C1 segment of cervical spinal cord (tissue), 14 donors: ENCODE data around the gene STARD9.
"Not testable (repeated sequence)": the region's sequence is repeated elsewhere in the genome, so short reads cannot be mapped to it uniquely, and the experiment has no call there.

Experiments used
- DNase-seq, 14 donors: peaks; one replicate each; lab custom pipeline; 2025; lab: John Stamatoyannopoulos, UW

The STARD9 gene

DNA sequence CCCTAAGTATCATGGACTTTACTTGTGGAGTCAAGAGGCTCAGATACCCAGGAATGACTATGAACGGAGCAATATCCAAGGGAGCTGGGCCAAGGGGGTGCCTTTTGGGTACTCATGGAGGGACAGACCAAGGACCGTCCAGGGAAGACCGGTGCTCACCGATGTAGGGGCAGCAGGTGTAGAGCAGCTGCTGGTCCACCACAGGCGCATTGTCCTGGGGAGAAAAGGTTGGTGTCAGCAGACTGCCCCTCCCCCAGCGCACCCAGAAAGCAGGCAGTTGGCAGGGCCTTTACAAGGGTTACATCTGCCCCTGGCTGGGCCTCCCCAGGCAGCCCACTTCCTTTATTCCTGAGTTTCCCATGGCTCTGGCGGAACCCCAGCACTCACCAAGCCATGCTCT lies 154.0 kb downstream of the STARD9 start:
- DNase-seq: no peak

DNA sequence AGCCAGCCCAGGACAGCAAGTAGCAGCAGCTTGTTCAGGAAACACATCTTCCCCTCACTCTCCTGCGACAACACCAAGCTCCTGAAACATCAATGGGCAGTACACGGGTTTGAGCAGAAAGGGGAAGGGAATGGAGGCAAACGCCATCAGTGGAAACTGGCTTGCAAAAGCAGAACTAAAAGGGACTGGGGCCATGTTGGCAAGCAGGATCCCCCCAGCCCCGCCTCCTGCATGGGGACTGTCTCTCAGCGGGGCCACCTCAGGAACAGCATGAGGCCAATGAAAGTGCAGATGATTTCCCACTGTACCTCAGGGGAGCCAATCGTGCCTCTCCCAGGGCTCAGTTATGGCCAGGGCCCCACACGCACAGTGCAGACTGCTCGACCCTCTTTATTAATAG lies 154.7 kb downstream of the STARD9 start:
- DNase-seq: no peak

DNA sequence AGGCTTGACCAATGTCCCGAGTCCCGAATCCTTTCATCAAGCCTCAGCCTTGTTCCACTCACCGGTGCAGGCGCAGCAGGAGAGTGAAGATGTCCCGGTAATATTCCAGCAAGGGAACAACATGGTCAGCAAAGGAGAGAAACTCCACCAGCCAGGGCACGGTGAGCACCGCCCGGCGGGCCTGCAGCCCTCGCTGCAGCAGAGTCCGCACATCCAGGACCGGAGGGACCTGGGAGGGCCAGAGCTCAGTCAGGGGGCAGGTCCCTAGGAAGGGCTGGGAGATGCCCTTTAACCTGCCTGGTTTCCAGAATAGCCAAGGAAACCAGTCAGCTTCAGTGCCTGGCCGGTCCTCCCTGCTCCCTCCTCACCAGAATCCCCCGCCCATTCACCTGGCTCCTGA lies 155.1 kb downstream of the STARD9 start:
- no peak for DNase-seq

DNA sequence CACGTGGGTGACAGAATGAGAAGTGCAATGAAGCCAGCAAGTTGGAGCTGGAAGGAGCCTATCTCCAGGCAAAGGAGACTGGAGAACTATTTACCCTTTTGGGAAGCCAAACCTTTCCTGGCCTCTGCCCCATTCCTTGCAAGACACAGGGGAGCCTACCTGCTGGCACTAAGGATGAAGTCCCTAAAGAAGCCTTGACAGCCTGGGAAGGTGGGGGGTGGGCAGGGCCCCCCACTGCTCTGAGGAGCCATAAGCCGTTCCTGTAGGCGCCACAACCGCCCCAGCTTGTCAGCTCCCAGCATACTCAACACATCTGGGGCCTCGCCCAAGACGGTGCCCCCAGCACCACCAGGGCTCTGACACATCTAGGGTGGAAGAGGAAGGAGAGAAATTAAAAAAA lies 156.1 kb downstream of the STARD9 start:
- no peak for DNase-seq

DNA sequence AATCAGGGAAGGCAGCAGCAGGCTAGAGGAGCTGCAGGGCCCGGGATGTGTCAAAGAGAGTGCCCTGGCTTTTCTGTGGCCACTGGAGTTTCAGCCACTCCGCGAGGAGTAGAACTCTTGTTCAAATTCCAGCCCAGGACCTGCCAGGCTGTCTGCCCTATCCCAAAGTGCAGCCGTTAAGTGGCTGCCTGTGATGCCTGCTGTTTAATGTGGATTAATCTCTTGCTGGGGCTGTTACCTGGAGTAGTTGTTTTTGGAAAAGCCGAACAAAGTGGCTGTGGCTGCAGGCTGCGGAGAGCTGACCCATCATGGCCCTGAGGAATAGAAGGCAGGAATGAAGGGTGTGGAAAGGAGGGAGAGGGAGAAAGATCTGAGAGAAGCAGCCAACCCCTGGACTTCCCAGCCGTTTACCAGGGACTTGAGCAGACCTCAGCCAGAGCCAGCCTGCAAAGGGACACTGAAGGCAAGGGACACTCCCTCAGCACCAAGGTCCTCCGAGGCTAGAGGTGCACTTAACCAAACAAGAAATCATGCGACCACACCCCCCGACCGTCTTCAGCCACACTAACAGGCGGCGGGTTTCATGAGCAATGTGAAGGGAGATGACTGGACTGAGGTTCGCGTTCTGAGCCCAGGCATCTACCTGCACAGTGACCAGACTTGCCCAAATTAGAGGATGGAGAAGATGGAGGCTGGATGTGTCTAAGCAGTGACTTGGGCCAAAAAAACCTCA lies 156.9 kb downstream of the STARD9 start:
- DNase-seq: no peak

DNA sequence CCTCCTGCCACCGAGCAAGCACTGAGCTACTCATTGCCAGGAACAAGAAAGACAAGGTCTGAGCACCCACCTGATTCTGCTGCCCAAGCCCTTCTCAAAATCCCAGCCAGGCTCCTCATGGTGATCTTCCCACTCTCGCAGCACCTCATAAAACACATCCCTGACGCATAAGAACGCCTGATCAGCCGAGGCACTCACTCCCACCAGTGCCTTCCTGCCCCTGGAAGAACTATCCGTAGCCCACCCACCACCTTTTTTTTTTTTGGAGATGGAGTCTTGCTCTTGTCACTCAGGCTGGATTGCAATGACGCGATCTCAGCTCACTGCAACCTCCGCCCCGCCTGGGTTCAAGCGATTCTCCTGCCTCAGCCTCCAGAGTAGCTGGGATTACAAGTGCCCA lies 157.6 kb downstream of the STARD9 start:
- no peak for DNase-seq

DNA sequence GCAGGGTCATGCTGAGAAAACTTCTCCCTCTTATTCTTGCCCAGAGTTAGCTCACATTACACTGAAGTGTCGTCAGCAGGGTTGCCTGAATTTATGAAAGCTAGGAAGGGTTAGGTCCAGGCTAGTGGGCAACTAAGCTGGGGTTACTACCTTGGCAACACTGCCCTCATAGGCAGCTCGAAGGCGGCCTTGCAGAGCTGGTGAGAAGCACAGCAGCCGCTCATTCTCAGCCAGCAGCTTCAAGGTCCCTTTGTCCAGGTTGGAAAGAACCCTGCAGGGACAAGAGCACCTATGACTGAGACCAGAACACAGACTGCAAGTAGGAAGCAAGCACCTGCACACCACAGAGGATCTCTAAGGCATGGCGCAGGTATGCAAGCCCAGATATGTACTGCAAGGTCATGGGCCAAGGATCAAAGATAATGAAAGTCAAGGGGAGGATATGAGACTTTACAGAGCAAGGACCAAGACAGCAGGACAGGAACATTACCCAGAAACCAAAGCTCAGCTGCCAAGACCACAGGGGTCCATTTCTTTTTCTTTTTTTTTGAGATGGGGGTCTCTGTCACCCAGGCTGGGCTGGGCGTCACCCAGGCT lies 158.8 kb downstream of the STARD9 start:
- DNase-seq: no peak

DNA sequence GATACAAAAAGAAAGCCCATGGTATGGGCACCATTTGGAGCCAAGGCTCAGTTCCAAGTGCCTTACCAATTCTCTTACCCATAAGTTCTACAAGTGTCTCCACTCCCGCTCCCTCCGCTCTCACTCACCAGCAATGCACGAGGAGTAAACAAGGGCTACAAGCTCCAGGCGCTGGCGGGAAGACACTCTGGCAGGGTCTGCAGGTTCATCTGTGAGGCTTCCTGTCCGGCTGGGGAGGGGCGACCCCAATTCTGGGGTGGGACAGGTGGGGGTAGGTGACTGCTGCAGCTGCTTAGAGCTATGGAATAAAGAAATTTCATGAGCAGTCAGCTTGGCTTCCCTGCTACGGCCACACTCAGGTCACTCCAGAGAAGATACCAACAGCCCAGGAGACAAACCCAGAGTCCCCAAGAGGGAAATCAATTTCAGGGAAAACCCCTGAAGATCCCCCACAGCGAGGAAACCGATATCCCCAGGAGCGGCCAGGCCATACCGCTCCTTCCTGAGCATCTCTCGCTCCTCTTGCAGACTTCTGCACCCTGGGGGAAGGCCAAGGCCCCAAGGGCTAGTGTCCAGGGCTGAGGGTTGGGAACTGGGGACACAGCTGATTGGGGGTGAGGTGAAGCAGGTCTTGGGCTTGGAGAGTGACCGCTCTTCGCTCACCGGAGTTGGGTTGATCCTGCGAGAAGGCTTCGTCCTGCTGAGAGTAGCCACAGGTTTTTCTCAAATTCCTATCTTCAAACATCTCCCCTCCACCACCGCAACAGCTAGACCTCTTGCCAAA lies 160.2 kb downstream of the STARD9 start:
- DNase-seq: no peak

DNA sequence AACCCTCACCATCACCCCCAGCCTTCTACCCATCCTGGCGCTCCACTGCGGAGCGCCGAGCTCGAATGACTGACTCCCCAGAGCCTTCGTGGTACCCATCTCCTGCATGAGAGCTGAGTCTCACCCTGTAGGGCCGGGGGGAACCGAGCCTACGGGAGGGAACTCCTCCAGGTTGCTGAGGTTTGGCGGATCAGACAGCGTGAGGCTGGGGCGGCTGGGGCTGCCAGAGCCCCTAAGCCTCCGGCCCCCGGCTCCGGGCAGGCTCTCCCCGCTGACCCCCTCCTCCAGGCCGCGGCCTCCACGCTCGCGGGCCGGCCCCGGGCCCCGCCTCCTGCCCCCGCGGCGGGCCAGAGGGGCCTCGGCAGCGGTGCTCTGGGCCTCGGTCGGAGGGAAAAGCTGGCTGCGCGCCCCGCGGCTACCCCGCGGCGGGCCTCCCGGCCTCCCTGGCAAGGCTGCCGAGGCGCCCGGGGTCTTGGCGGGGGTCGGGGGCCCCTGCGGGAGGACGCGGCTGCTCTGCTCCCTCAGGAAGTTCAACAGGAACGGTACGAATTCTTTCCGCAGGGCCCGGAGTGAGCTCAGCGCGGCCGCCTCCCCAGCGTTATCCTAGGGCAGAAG lies 160.9 kb downstream of the STARD9 start:
- peak in 2 of 14 donors; percentile 5 to 46 for DNase-seq

DNA sequence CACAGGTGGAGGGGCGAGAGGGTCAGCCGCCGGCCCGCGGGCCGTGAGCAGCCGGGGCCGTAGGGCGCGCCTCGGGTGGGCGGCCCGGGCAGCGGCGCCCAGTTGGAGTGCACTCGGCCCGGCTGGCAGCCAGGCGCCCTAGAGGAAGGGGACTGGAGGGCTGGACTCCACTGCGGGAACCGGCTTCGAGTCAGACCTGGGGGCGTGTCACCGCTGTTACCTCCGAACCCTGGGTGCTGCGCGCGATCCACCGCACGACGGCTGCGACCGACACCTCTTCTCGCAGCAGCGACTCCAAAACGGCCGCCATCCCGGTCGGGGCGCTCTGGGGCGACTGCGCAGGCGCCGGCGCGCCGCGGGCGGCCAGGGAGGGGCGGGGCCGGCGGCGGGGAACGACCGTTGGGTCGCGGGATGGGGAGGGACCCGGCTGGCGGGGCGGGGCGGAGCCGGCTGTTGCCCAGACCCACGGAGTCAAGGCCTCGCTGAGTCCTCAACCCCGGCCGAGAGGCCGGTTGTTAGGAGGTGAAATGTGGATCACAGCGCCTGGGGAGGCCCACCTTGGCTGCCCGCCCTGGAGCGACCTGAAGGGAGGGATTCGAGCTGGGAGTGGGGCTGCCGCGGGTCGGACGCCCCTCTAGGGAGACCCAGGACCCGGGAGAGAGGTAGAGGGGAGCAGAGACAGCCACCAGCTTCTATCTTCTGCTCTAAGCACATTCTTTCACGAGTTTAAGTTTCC lies 161.6 kb downstream of the STARD9 start, which contains the start of gene CDAN1:
TSS of gene CDAN1 (minus strand) at position 336 of the 736 bp plus-strand sequence. CDS start at position 310, 26 bp downstream.
- peak in 13 of 14 donors; percentile 71 to 94 (median 83) for DNase-seq

DNA sequence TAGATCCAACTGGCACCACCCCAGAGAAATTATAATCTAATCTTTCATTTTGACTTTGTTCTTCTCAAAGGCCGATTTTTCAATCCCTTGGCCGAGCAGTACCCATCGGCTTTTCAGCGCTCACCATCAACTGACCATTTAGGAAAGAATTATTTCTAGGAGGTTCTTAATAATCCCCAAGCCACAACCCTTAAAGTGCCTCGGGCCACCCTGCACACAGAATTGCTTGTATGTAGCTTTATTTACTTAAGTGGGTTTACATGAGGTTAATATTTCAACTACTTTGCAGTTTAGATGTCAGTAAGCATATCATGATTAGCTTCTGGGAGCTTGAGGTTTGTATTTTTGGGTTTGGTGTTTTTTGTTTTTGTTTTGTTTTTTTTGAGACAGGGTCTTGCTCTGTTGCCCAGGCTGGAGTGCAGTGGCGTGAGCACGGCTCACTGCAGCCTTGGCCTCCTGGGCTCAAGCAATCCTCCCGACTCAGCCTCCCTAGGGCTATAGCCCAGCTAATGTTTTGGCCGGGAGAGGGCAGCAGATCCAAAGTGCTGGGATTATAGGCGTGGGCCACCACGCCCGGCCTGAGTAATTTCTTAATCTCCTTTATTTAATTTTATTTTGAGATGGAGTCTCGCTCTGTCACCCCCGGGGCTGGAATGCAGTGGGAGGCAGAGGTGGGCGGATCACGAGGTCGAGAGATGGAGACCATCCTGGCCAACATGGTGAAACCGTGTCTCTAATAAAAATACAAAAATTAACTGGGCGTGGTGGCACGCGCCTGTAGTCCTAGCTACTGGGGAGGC lies 162.3 kb downstream of the STARD9 start:
- DNase-seq: no peak

DNA sequence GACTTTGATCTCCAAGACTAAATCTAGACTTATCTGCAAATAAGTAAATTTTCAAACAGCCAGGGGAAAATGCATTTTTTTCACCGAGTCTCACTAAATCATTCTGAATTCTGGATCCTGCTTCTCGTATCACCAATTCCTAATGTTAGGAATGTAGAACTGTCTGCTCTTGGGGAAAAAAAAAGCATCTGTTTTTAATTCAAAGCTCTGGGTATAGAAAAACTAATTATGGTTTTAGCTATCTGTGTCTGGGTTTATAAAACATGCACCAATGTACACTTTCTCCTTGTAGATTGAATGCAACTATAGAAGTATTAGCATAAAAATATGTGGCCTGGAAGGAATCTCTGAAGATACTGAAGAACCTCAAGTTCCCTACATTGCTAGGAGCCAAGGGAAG lies 166.3 kb downstream of the STARD9 start:
- DNase-seq: no peak

DNA sequence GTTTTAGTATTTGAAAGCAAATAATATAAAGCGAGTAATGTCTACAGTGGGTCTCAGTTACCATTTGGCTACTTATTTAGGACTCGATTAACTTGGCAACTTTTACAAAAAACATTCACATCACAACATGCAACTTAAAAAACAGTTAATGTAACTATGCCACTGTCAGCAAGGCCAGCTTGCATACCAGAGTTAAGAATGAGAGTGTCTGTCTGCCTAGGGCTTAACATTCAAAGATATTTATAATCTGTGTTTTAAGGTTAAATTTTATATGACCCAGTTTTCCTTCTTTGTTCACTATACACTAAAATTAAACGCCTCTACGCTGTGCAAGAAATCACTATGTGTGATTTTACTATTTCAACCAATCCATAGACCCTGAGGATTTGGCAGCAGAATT lies 166.7 kb downstream of the STARD9 start:
- no peak for DNase-seq

DNA sequence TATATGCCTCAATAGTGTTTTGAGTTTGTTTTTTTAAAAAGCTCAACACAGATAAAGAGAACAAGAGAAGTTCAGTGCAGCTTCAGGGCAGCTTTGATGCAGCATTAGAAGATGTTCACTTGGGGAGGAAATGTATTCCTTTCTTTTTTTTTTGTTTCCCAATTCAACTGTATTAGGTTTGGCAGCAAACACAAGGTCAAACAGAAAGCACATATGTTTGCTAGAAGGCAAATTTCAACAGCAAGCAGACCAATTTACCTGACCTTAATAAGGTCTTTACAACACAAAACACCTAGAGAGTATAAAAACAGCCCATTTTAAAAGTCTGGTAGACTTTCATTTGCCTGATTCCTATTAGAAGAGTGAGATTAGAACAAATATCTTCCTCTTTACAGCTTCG lies 168.8 kb downstream of the STARD9 start:
- no peak for DNase-seq

DNA sequence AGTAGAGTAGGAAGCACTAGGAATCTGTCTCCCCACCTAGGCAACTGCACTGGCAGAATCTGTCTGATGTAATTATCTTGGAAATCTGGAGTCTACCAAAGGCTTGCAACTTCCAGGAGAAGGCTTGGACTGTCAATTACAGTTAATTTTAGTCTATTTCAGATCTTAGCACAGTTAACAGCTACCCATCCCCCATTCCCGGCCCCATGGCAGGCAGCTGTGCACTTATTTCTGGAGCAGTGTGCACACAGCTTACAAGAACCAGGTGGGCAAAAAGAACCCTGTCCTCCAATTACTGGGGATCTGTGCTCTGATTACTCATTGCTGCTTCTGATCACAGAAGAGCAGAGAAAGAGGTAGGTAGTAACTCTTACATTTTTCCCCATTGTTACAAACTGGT lies 173.9 kb downstream of the STARD9 start:
- no peak for DNase-seq

DNA sequence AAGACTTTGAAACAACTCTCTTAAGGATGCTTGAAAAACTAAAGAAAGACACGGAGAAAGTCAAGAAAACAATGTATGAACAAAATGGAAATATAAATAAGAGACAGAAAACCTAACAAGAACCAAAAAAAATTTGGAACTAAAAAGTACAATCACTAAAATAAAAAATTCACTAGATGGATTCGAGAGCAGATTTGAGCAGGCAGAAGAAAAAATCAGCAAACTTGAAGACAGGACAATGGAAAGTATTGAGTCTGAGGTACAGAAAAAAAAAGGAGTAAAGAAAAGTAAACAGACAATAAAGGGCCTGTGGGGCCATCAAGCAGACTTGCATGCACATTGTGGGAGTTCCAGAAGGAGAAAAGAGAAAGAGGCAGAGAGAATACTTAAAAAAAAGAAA lies 174.9 kb downstream of the STARD9 start:
- DNase-seq: no peak

DNA sequence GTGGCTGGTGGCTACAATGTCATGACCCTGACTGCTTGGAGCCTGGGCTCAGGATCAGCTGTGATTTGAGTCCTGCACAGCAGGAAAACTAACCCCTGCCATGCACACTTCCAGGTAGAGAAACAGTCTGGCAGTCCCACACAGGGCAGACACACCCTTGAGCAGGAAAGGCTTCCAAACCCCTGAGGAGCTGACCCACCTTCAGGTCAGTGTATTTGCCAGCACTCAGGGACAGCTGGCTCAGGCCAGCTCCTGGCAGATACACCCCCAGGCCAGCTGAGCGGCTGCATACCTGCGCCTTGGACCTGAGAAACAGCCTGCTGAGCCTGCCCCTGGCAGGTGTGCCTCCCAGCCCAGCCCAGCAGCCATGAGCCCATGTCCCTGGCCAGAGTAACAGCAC lies 183.7 kb downstream of the STARD9 start:
- no peak for DNase-seq

DNA sequence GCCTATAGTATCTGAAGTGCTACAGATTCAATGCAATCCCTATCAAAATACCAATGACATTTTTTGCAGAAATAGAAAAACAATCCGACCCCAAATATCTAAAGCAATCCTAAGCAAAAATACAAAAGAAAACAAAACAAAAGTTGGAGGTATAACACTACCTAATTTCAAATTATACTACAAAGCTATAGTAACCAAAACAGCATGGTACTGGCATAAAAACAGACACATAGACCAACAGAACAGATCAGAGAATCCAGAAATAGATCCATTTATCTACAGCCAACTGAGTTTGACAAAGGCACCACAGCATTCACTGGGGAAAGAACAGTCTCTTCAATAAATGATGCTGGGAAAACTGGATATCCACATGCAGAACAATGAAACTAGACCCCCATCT lies 185.4 kb downstream of the STARD9 start:
- no peak for DNase-seq

DNA sequence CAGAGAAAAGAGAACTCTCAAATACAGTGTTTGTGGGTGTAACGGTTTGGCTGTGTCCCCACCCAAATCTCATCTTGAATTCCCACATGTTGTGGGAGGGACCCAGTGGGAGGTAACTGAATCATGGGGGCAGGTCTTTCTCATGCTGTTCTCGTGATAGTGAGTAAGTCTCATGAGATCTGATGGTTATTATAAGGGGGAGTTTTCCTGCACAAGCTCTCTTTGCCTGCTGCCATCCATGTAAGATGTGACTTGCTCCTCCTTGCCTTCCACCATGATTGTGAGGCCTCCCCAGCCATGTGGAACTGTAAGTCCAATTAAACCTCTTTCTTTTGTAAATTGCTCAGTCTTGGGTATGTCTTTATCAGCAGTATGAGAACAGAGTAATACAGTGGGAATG lies 186.4 kb downstream of the STARD9 start:
- DNase-seq: not testable (repeated sequence)

DNA sequence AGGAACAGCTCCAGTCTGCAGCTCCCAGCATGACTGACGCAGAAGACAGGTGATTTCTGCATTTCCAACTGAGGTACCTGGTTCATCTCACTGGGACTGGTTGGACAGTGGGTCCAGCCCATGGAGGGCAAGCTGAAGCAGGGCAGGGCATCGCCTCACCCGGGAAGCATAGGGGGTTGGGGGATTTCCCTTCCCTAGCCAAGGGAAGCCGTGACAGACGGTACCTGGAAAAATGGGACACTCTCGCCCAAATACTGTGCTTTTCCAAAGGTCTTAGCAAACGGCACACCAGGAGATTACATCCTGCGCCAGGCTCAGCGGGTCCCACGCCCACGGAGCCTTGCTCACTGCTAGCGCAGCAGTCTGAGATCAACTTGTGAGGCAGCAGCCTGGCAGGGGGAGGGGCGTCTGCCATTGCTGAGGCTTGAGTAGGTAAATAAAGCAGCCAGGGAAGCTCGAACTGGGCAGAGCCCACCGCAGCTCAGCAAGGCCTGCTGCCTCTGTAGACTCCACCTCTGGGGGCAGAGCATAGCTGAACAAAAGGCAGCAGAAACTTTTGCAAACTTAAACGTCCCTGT lies 188.8 kb downstream of the STARD9 start:
- DNase-seq: peak in 1 of 14 donors; percentile 25
